Fibroblast of skin of scalp (primary cell): ENCODE results near the gene LNPEP.
"Not testable (repeated sequence)": the region's sequence is repeated elsewhere in the genome, so short reads cannot be mapped to it uniquely, and the experiment has no call there.

Experiments used
- DNase-seq: peaks from one replicate; pipeline ENCODE4 v3.0.0-alpha.2; 2013

LNPEP gene

DNA sequence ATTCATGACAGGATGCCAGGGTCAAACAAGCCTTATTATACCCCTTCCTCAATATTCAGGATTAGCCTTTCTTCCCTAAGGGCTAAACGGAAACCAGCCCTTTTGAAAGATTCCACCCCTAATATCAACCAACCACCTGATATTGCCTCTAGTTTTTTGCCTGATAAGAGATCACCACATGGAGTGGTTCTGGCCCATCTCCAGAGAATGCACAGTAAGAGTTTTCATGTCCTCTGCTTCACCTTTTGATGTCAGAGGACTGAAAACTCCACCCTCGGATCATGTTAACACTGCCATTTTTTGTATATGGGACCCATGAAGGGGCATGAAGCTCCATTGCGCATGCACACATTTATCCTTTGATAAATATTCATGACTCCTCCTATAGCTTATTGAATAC lies 5.8 kb upstream of the LNPEP start:
- no peak for DNase-seq

DNA sequence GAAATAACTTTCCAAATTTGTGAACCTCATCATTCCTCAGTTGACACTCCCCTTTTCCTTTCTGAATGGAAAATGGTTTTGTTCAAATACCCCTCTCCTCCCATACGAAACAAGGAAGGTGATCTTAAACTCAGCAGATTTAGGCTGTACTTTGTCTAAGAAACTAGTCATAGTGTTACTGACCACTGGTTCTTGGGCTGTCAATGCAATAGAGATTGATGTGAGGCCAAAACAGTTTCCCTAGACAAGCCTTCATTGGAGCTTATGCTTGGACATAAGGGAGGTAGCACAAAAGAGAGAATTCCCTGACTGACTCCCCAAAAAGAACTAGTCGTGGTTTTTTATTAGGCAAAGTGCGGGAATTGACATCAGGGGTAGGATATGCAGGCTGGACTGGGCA lies 5.3 kb upstream of the LNPEP start:
- DNase-seq: no peak

- not testable (repeated sequence) for DNase-seq
These were observed 4.8 kb upstream of the LNPEP start for GRCh38 chr5:96931037-96931436.

- DNase-seq: no peak
These were observed 4.3 kb upstream of the LNPEP start for GRCh38 chr5:96931605-96932004.

- DNase-seq: no peak
These were observed 3.9 kb upstream of the LNPEP start for GRCh38 chr5:96932026-96932425.

- peak; percentile 47 for DNase-seq
These were observed 1.8 kb upstream of the LNPEP start for GRCh38 chr5:96933764-96934707.

- DNase-seq: peak; percentile 95
These were observed 947 bp upstream of the LNPEP start for GRCh38 chr5:96934708-96935558.

- no peak for DNase-seq
These were observed 796 bp downstream of the LNPEP start for GRCh38 chr5:96936431-96937320.

DNA sequence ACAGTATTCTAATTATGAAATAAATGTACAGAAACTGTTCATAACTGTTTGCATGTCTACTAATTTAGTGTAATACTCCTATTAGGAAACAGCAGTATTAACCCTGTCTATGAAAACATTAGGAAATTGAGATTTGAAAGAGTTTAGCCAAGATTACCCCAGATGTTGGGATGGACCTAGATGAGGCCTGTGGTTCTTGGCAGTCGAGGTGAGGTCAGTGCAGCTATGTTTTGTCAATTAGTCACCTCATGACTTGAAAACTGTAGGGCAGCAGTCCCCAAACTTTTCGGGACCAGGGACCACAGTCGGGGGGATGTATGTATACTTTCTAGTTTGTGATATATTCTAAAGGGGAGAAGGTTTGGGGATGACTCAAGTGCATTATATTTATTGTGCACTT lies 4.7 kb downstream of the LNPEP start:
- DNase-seq: no peak

- no peak for DNase-seq
These were observed 5.3 kb downstream of the LNPEP start for GRCh38 chr5:96941140-96941539.

- no peak for DNase-seq
These were observed 6.2 kb downstream of the LNPEP start for GRCh38 chr5:96942078-96942477.

DNA sequence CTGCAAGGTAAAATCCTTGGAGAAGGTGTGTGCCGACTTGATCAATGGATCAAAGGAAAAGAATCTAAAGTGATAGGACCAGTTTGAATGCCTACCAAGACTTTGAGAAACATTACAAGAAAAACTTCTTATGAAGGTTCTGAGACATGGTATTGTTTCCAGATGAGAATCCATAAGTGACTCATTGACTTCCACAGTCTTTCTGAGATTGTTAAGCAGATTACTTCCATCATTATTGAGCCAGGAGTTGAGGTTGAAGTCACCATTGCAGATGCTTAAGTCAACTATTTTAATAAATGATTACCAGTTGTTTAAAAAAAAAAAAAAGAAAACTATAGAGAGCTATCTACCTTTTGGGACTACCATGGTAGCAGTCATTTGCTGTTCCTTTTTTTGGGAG lies 7.0 kb downstream of the LNPEP start:
- peak; percentile 28 for DNase-seq

GRCh38 chr5:96943799-96944198 lies 7.9 kb downstream of the LNPEP start:
- DNase-seq: no peak

DNA sequence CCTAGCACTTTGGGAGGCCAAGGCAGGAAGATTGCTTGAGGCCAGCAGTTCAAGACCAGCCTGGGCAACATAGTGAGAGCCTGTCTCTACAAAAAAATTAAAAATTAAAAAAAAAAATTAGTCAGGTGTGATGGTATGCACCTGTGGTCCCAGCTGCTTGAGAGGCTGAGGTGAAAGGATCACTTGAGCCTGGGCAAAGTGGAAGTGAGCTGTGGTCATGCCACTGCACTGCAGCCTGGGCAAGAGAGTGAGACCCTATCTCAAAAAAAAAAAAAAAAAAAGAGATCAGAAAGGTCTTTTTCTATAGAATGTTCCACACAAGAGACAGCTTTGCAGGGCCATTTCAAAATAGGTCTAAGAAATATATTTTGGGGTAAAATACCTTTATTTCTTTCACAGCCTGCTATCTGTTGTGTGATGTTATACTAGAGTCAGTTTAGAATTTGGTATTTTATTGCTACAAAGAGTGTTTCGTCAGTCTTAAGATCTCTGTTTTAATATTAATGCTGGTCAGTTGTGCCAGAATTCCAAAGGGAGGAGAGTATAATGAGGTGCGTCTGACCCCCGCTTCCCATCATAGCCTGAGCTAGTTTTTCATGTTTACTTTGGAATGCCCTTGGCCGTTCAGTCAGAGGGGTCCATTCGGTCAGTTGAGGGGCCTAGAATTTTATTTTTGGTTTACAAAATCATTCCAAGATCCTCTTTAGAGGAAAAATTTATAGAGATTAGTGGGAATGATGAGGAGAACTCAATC lies 9.4 kb downstream of the LNPEP start:
- DNase-seq: no peak

GRCh38 chr5:96946381-96946780 lies 10.5 kb downstream of the LNPEP start:
- no peak for DNase-seq

DNA sequence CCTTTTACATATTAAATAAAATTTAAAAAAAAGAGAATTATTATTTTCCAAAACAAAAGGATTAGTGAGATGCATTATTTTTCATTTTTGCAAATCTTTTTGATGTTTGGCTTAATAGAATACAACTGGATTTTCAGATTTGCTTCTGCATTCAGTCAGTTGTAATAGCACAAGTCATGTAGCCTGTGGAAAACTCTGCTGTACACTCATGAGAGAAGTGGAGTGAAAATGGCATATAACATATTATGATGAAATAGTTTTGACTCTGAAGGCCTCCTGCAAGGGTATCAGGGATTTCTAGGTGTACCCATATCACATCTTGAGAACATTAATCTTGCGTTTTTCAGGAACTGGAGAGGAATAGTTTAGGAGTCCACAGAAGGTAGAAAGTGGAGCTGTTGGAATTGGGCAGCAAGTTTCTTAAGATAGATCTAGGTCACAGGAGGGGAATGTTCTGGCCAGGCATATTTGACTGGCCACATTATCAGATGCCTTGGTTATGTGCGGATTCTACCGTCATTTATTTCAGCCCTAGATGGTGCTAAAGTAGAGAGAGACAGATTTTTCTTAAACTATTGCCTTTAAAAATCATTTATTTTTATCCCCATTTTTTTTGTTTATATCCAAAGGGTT lies 16.4 kb downstream of the LNPEP start:
- DNase-seq: no peak

DNA sequence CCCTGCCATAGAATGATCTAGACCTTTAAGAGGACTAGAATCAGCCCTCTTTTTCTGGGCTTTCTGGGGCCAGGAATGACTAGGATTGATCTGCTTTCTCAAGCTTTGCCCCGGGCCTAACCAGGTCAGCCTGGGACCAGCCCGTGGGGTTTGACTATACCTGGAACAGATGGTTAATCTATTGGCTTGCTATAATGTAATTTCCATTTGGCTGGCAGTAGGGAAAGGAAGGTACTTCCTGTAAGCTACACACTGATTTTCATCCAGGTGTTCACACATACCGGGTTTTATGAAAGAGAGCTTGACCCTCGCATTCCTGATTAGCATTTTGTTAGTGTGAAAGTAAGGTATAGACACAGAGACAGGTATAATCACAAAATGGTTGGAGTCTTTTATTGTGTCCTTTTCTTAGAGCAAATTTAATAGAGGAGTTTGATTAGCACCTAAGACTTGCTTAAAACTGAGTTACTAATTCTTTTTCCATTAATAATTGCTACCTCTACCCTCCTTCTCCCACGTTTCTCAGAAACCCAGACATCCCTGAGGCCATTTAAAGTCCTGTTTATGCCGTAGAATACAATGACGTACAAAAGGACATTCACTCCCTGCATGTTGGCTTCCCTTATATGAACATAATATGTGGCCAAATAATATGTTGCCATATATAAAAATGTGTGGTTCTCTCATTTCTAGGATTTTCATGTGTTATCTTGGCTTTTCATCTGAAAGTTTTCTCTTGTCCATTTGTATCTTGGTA lies 17.3 kb downstream of the LNPEP start:
- no peak for DNase-seq

DNA sequence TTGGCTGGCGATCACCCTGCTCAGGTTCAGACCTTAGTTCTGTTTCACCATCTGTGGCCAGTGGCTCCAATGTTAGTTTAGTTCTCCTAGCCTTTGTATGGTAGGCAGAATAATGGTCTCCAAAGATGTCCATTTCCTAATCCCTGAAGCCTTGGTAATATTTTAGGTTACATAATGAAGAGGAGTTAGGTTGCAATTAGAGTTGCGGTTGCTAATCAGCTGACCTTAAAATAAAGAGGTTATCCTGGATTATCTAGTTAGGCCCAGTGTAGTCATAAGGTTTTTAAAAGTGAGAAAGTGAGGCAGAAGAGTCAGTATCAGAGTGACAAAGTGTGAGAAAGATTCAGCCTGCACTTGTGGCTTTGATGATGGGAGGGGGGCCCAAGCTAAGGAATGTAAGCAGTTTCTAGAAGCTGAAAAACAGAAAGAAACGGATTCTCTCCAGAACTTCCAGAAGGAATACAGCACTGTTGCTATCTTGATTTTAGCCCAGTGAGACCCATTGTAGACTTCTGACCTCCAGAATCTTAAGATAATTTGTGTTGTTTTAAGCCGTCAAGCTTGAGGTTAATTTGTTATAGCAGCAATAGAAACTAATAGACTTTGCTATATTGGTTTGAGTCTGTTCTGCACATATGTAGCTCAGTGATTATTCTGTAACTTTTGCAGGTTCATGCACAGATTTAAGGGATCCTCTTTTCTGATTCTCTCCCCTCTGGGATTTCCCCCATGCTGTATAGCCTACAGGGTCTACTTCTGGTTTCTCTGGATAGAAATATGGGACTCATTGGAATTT lies 21.6 kb downstream of the LNPEP start:
- no peak for DNase-seq

DNA sequence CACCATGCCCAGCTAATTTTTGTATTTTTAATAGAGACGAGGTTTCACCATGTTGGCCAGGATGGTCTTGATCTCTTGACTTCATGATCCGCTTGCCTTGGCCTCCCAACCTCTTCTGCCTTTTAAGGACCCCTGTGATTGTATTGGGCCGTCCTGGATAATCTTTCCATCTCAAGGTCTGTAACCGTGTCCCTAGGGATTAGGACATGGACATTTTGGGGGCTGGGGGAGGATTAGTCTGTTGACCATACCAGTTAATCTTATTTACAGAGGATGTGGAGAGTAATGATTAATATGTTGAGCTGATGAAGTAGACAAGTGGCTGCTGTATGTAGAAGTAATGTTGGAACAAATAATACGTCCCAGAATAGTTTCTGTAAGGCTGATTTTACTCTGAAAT lies 23.1 kb downstream of the LNPEP start:
- no peak for DNase-seq

- DNase-seq: no peak
These were observed 25.2 kb downstream of the LNPEP start for GRCh38 chr5:96961053-96961452.
